Measurements from ENCODE around the gene PTGDS.

The PTGDS gene

GRCh38 chr9:137011907-137012675, 34.8 kb downstream of the PTGDS start:
- no peak for DNase-seq

GRCh38 chr9:137012694-137013570, 35.6 kb downstream of the PTGDS start:
- DNase-seq = no peak

GRCh38 chr9:137013571-137013940, 36.3 kb downstream of the PTGDS start:
- no peak for DNase-seq

GRCh38 chr9:137014166-137014565, 36.9 kb downstream of the PTGDS start:
- DNase-seq = no peak

- DNase-seq = no peak
Measured at GRCh38 chr9:137014776-137015539, 37.7 kb downstream of the PTGDS start.

- no peak for DNase-seq
Measured at GRCh38 chr9:137015540-137015930, 38.2 kb downstream of the PTGDS start.

- no peak for DNase-seq
Measured at GRCh38 chr9:137015976-137016375, 38.7 kb downstream of the PTGDS start.

GRCh38 chr9:137016436-137016835, 39.1 kb downstream of the PTGDS start:
- DNase-seq = no peak

GRCh38 chr9:137017071-137017470, 39.8 kb downstream of the PTGDS start:
- DNase-seq = no peak

GRCh38 chr9:137017791-137018497, 40.6 kb downstream of the PTGDS start:
- no peak for DNase-seq

GRCh38 chr9:137018761-137019559, 41.7 kb downstream of the PTGDS start:
- no peak for DNase-seq

GRCh38 chr9:137019891-137020683, 42.8 kb downstream of the PTGDS start:
- DNase-seq = no peak

GRCh38 chr9:137020771-137021567, 43.7 kb downstream of the PTGDS start:
- no peak for DNase-seq

GRCh38 chr9:137021568-137021978, 44.3 kb downstream of the PTGDS start:
- DNase-seq = no peak

- peak; percentile 75 for DNase-seq
Measured at GRCh38 chr9:137021979-137022661, 44.8 kb downstream of the PTGDS start.

GRCh38 chr9:137022662-137023008, 45.3 kb downstream of the PTGDS start:
- DNase-seq = no peak

GRCh38 chr9:137023157-137023556, 45.9 kb downstream of the PTGDS start:
- no peak for DNase-seq

GRCh38 chr9:137023583-137023991, 46.3 kb downstream of the PTGDS start:
- DNase-seq = no peak

GRCh38 chr9:137025517-137025966, 48.2 kb downstream of the PTGDS start:
- DNase-seq = no peak
